Retinal pigment epithelial cell (primary cell): ENCODE measurements around the gene NAV3.

Experiments
- DNase-seq: peaks from one replicate; pipeline ENCODE4 v3.0.0-alpha.2; 2010; ENCODE audit warnings: low read depth
- H3K4me3 ChIP-seq: 2 replicates; pipeline ENCODE4 v1.5.1; 2011; ENCODE audit warnings: mild to moderate bottlenecking, low read length, control low read depth, moderate library complexity
- CTCF ChIP-seq: conservative IDR thresholded peaks from 2 replicates; pipeline ENCODE4 v1.5.1; 2011; ENCODE audit warnings: low read depth, low read length, control low read depth, inconsistent platforms

The NAV3 gene

GRCh38 chr12:77817276-77817675 is 13.4 kb upstream of the NAV3 start:
- no peak for TF ChIP-seq CTCF
- no peak for DNase-seq
- no peak overlapping the region for H3K4me3 ChIP-seq

- no peak overlapping the region for H3K4me3 ChIP-seq
- DNase-seq, result no peak
- no peak for TF ChIP-seq CTCF
Measured at GRCh38 chr12:77818351-77818750, 12.3 kb upstream of the NAV3 start.

- no peak for DNase-seq
- no peak for TF ChIP-seq CTCF
- H3K4me3 ChIP-seq, result no peak overlapping the region
Measured at GRCh38 chr12:77821699-77822203, 8.9 kb upstream of the NAV3 start.

- no peak for TF ChIP-seq CTCF
- H3K4me3 ChIP-seq, result no peak overlapping the region
- DNase-seq, result no peak
Measured at GRCh38 chr12:77833329-77833728, 2.6 kb downstream of the NAV3 start.

- no peak for TF ChIP-seq CTCF
- DNase-seq, result no peak
- no peak overlapping the region for H3K4me3 ChIP-seq
Measured at GRCh38 chr12:77834618-77835017, 3.9 kb downstream of the NAV3 start.

- no peak for TF ChIP-seq CTCF
- H3K4me3 ChIP-seq, result no peak overlapping the region
- no peak for DNase-seq
Measured at GRCh38 chr12:77835969-77836368, 5.3 kb downstream of the NAV3 start.

- no peak for DNase-seq
- no peak overlapping the region for H3K4me3 ChIP-seq
- no peak for TF ChIP-seq CTCF
Measured at GRCh38 chr12:77837876-77838291, 7.2 kb downstream of the NAV3 start.
